HL-60 (cell line): ENCODE data around the gene LRSAM1.

Experiments
- DNase-seq, 2 experiments: peaks; one replicate each; pipeline ENCODE4 v3.0.0-alpha.2; 2010 to 2020; ENCODE audit warnings: low read depth in 1 of 2, low spot score in 1 of 2
- H3K27ac ChIP-seq: fragments of 250-450 bp; sonication (Bioruptor Pico); replicated peaks from 2 replicates; pipeline ENCODE4 v1.5.1; 2020; ENCODE audit warnings: mild to moderate bottlenecking, moderate library complexity
- H3K27me3 ChIP-seq: fragments of 250-450 bp; sonication (Bioruptor Pico); 2 replicates; pipeline ENCODE4 v1.5.1; 2021; ENCODE audit warnings: mild to moderate bottlenecking, moderate library complexity; ENCODE audit not compliant: insufficient read depth, poor library complexity, severe bottlenecking
- H3K4me3 ChIP-seq: replicated peaks from 2 replicates; pipeline ENCODE4 v1.5.1; 2011; ENCODE audit warnings: mild to moderate bottlenecking, control low read depth, low read length; ENCODE audit not compliant: insufficient read depth
- GABPA ChIP-seq: IDR thresholded peaks from 2 replicates; pipeline ENCODE4 v1.6.1; 2012; ENCODE audit warnings: low read depth
- POLR2AphosphoS5 ChIP-seq: IDR thresholded peaks from 2 replicates; pipeline ENCODE4 v1.6.1; 2012; ENCODE audit warnings: low read depth
- SPI1 ChIP-seq: IDR thresholded peaks from 2 replicates; pipeline ENCODE4 v1.6.1; 2012; ENCODE audit warnings: low read depth, mild to moderate bottlenecking, borderline replicate concordance
- TF ChIP-seq, protein P1 (sequence below): IDR thresholded peaks from one replicate; pipeline ENCODE4 v1.5.1; 2011; ENCODE audit warnings: low read length, control low read depth, inconsistent platforms; ENCODE audit not compliant: insufficient read depth
- TF ChIP-seq, protein P2 (sequence below): IDR thresholded peaks from 2 replicates; pipeline ENCODE4 v1.6.1; 2012; ENCODE audit warnings: low read depth; ENCODE audit not compliant: insufficient replicate concordance

Gene LRSAM1

DNA sequence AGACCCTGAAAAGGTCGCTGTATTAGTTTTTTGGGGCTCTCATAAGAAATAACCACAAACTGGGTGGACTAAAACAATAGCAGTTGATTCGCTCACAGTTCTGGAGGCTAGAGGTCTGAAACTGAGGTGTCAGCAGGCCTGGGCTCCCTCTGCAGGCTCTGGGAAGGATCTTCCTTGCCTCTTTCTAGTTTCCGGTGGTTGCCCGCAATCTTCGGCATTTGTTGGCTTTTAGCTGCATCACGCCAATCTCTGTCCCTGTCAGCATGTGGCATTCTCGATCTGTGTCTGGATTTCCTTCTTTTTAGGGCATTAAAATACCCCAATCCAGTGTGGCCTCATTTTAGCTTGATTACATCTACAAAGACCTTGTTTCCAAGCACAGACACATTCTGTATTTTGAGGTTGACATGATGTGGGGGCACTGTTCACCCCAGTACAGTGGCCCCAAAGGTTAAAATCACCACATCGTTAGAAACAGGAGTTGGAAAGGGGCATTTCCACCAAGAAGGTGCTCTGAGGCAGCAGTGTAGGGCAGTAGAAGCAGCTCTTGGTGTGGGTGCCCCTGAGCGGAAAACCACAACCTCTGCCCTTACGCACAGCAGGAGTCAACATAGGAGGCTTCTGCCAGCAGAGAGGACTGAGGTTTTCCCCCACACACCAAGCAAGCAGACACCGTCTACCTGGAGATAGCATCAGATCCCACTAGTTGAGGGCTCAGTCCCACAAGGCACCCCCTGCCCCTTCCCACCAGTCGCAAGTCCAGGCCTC is 13.6 kb upstream of the LRSAM1 start:
- TF ChIP-seq, protein P1, sequence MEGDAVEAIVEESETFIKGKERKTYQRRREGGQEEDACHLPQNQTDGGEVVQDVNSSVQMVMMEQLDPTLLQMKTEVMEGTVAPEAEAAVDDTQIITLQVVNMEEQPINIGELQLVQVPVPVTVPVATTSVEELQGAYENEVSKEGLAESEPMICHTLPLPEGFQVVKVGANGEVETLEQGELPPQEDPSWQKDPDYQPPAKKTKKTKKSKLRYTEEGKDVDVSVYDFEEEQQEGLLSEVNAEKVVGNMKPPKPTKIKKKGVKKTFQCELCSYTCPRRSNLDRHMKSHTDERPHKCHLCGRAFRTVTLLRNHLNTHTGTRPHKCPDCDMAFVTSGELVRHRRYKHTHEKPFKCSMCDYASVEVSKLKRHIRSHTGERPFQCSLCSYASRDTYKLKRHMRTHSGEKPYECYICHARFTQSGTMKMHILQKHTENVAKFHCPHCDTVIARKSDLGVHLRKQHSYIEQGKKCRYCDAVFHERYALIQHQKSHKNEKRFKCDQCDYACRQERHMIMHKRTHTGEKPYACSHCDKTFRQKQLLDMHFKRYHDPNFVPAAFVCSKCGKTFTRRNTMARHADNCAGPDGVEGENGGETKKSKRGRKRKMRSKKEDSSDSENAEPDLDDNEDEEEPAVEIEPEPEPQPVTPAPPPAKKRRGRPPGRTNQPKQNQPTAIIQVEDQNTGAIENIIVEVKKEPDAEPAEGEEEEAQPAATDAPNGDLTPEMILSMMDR = no peak
- TF ChIP-seq, protein P2, sequence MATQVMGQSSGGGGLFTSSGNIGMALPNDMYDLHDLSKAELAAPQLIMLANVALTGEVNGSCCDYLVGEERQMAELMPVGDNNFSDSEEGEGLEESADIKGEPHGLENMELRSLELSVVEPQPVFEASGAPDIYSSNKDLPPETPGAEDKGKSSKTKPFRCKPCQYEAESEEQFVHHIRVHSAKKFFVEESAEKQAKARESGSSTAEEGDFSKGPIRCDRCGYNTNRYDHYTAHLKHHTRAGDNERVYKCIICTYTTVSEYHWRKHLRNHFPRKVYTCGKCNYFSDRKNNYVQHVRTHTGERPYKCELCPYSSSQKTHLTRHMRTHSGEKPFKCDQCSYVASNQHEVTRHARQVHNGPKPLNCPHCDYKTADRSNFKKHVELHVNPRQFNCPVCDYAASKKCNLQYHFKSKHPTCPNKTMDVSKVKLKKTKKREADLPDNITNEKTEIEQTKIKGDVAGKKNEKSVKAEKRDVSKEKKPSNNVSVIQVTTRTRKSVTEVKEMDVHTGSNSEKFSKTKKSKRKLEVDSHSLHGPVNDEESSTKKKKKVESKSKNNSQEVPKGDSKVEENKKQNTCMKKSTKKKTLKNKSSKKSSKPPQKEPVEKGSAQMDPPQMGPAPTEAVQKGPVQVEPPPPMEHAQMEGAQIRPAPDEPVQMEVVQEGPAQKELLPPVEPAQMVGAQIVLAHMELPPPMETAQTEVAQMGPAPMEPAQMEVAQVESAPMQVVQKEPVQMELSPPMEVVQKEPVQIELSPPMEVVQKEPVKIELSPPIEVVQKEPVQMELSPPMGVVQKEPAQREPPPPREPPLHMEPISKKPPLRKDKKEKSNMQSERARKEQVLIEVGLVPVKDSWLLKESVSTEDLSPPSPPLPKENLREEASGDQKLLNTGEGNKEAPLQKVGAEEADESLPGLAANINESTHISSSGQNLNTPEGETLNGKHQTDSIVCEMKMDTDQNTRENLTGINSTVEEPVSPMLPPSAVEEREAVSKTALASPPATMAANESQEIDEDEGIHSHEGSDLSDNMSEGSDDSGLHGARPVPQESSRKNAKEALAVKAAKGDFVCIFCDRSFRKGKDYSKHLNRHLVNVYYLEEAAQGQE = no peak
- TF ChIP-seq POLR2AphosphoS5 = no peak
- TF ChIP-seq GABPA = no peak
- no peak for TF ChIP-seq SPI1
- peak overlapping the region; percentile 25; the same call in 1 of the 2 replicates for H3K27ac ChIP-seq
- DNase-seq = peak in 1 of 2 experiments; percentile 58

DNA sequence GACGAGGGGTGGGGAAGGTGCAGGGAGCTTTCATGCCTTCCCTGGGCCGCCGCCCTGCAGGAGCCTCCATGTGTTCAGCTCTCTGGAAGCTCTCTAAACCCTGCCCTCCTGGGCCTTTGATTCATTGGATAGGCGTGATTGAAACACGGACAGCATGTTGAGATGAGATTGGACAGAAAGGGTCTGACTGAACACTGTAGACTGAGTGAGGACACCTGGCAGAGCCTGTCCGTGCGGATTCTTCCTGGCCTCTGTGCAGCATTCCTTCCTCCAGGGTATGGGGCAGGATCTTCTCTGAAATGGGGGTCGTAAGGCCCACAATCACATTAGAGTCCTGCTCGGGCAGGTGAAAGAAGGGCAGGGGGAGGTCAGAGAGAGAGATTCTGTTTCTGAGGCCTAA is 12.9 kb upstream of the LRSAM1 start:
- TF ChIP-seq, protein P2 = no peak
- TF ChIP-seq, protein P1 = no peak
- no peak for TF ChIP-seq SPI1
- no peak for TF ChIP-seq GABPA
- no peak for TF ChIP-seq POLR2AphosphoS5
- Histone ChIP-seq H3K27ac (no peak overlapping the region), H3K27me3 (no peaks in the 10 kb centered on the region), H3K4me3 (no peak overlapping the region)
- DNase-seq = no peak

More for the DNA sequence above, 13.6 kb upstream of the LRSAM1 start:
- H3K4me3 ChIP-seq = no peak overlapping the region
- no peaks in the 10 kb centered on the region for H3K27me3 ChIP-seq

DNA sequence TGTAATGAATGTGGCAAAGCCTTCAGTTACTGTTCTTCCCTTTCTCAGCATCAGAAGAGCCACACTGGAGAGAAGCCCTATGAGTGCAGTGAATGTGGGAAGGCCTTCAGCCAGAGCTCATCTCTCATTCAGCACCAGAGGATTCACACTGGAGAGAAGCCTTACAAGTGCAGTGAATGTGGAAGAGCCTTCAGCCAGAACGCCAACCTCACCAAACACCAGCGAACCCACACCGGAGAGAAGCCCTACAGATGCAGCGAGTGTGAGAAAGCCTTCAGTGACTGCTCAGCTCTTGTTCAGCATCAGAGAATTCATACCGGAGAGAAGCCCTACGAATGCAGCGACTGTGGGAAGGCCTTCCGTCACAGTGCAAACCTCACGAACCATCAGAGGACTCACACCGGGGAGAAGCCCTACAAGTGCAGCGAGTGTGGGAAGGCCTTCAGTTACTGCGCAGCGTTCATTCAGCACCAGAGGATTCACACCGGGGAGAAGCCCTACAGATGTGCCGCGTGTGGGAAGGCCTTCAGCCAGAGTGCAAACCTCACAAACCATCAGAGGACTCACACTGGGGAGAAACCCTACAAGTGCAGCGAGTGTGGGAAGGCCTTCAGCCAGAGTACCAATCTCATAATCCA is 6.9 kb upstream of the LRSAM1 start:
- Histone ChIP-seq H3K27me3 (no peaks in the 10 kb centered on the region), H3K4me3 (no peak overlapping the region), H3K27ac (no peak overlapping the region)
- DNase-seq = no peak
- no peak for TF ChIP-seq POLR2AphosphoS5
- no peak for TF ChIP-seq GABPA
- TF ChIP-seq SPI1 = no peak
- TF ChIP-seq, protein P2 = no peak
- TF ChIP-seq, protein P1 = no peak
